DND-41 (cell line): ENCODE data around the gene EML6.

Source experiments
- ATAC-seq: fragments of 200-7000 bp; cut with Tn5 transposase; 3 replicates; pipeline ENCODE4 v1.9.1; 2021; ENCODE audit warnings: low read depth; ENCODE audit not compliant: insufficient read depth
- DNase-seq: peaks from one replicate; pipeline ENCODE4 v3.0.0-alpha.2; 2020
- H2AFZ ChIP-seq: 2 replicates; pipeline ENCODE4 v1.6.0; 2012; ENCODE audit warnings: low read depth, low read length
- H3K27ac ChIP-seq: 2 replicates; pipeline ENCODE4 v1.5.1; 2012; ENCODE audit warnings: low read length, inconsistent platforms
- H3K27me3 ChIP-seq: fragments of 200-600 bp; sonication (generic); 2 replicates; pipeline ENCODE4 v1.6.0; 2012; ENCODE audit warnings: low read length, mild to moderate bottlenecking, inconsistent platforms; ENCODE audit not compliant: insufficient read depth, poor library complexity
- H3K36me3 ChIP-seq: 2 replicates; pipeline ENCODE4 v1.5.1; 2012; ENCODE audit warnings: low read length, inconsistent platforms; ENCODE audit not compliant: insufficient read depth
- H3K4me1 ChIP-seq: 2 replicates; pipeline ENCODE4 v1.5.1; 2012; ENCODE audit warnings: mild to moderate bottlenecking, low read length; ENCODE audit not compliant: insufficient read depth
- H3K4me2 ChIP-seq: 2 replicates; pipeline ENCODE4 v1.6.0; 2012; ENCODE audit warnings: mild to moderate bottlenecking, moderate library complexity, low read length, inconsistent platforms; ENCODE audit not compliant: insufficient read depth
- H3K4me3 ChIP-seq, 2 experiments: fragments of 200-600 bp in 1 of 2; shearing (Covaris generic) in 1 of 2; 2 replicates each; pipeline ENCODE4 v1.5.1; 2012 to 2016; ENCODE audit warnings: inconsistent platforms in 2 of 2, low read length in 2 of 2, mild to moderate bottlenecking in 2 of 2, low read depth in 1 of 2, moderate library complexity in 1 of 2
- H3K79me2 ChIP-seq: 2 replicates; pipeline ENCODE4 v1.6.0; 2012; ENCODE audit warnings: low read length, inconsistent platforms; ENCODE audit not compliant: insufficient read depth
- H3K9ac ChIP-seq: 2 replicates; pipeline ENCODE4 v1.6.0; 2012; ENCODE audit warnings: low read depth, mild to moderate bottlenecking, inconsistent platforms, low read length, moderate library complexity
- H3K9me3 ChIP-seq: 2 replicates; pipeline ENCODE4 v1.5.1; 2012; ENCODE audit warnings: low read length, moderate library complexity, mild to moderate bottlenecking, inconsistent platforms; ENCODE audit not compliant: insufficient read depth, severe bottlenecking
- H4K20me1 ChIP-seq: 2 replicates; pipeline ENCODE4 v1.6.0; 2012; ENCODE audit warnings: low read length; ENCODE audit not compliant: insufficient read depth
- EZH2 ChIP-seq: IDR thresholded peaks from 3 replicates; pipeline ENCODE4 v1.6.1; 2012; ENCODE audit warnings: borderline replicate concordance, low read depth, mild to moderate bottlenecking, moderate library complexity, low read length, inconsistent platforms; ENCODE audit not compliant: severe bottlenecking
- TF ChIP-seq, protein P1 (sequence below): IDR thresholded peaks from 2 replicates; pipeline ENCODE4 v1.5.1; 2012; ENCODE audit warnings: borderline replicate concordance, low read length, moderate library complexity, mild to moderate bottlenecking; ENCODE audit not compliant: poor library complexity, severe bottlenecking; ENCODE audit errors: extremely low read depth

The EML6 gene

DNA sequence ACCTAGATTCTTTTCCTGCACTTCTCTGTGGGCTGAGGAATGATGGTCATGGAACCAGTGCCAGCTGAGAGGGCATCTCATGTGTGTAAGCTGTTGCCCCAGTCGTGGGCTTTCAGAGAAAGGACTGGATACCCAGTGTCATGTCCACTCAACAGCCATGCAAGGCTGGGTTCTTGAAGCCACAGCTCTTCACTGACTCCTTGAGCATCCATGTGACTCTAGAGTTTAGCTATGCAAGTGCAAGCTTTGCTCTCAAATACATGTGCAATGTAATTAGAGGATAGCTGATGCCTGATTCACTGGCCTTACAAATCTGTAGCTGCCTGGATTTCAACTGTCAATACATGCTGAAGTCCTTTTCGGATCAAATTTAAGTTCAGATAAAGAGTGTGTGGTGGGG is 46.8 kb upstream of the EML6 start:
- Histone ChIP-seq H3K9ac (no peak overlapping the region), H3K27me3 (no peaks in the 10 kb centered on the region), H2AFZ (no peak overlapping the region), H3K27ac (no peak overlapping the region), H3K4me1 (peaks cover 19% of the 10 kb centered on the region), H3K79me2 (no peaks in the 10 kb centered on the region), H3K4me2 (no peak overlapping the region), H3K36me3 (no peaks in the 10 kb centered on the region), H3K4me3 (no peak overlapping the region), H3K9me3 (no peaks in the 10 kb centered on the region), H4K20me1 (no peaks in the 10 kb centered on the region)
- DNase-seq (no peak), ATAC-seq (no peak)
- TF ChIP-seq, protein P1, sequence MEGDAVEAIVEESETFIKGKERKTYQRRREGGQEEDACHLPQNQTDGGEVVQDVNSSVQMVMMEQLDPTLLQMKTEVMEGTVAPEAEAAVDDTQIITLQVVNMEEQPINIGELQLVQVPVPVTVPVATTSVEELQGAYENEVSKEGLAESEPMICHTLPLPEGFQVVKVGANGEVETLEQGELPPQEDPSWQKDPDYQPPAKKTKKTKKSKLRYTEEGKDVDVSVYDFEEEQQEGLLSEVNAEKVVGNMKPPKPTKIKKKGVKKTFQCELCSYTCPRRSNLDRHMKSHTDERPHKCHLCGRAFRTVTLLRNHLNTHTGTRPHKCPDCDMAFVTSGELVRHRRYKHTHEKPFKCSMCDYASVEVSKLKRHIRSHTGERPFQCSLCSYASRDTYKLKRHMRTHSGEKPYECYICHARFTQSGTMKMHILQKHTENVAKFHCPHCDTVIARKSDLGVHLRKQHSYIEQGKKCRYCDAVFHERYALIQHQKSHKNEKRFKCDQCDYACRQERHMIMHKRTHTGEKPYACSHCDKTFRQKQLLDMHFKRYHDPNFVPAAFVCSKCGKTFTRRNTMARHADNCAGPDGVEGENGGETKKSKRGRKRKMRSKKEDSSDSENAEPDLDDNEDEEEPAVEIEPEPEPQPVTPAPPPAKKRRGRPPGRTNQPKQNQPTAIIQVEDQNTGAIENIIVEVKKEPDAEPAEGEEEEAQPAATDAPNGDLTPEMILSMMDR, result no peak
- no peak for TF ChIP-seq EZH2

DNA sequence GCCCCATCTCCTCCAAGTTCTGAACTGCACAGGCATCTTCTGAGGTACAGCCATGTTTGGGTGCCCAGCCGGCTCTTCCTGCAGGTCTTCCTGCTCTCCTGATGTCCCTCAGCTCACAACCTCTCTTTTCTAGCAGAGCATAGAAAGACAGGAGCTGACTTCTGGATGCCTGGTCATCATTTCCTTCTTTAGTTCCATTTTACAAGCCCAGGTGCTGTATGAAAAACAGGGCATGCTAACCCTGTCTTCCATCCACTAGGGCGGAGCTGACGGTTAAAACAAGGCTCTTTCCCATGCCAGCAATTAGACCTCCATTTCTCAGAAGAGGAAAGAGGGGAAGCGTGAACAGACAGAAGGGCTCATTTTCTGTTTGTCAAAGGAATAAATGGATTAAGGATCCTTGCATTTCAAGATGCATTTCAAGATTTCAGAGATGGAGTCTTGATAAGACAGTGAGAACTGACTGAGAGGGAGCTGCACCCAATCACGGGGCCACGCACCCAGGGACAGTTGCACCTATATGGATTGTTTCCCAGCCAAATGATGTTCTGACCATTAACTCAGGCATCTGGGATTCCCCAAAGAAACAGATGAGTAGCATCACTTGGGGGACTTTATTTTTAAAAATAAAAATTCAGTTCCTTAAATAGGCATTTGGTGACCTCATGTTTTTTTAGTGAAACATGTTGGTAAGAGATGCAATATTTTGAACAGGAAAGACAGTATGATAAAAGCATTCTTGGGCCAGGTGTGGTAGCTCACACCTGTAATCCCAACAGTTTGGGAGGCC is 45.8 kb upstream of the EML6 start:
- no peak for ATAC-seq
- TF ChIP-seq, protein P1, result no peak
- TF ChIP-seq EZH2, result no peak
- Histone ChIP-seq H3K27me3 (no peaks in the 10 kb centered on the region), H3K4me1 (peaks cover 19% of the 10 kb centered on the region), H3K4me3 (no peak overlapping the region), H3K36me3 (no peaks in the 10 kb centered on the region), H4K20me1 (no peaks in the 10 kb centered on the region), H3K9me3 (no peaks in the 10 kb centered on the region), H3K9ac (no peak overlapping the region), H3K27ac (no peak overlapping the region), H3K4me2 (no peak overlapping the region), H2AFZ (no peak overlapping the region), H3K79me2 (no peaks in the 10 kb centered on the region)
- no peak for DNase-seq

DNA sequence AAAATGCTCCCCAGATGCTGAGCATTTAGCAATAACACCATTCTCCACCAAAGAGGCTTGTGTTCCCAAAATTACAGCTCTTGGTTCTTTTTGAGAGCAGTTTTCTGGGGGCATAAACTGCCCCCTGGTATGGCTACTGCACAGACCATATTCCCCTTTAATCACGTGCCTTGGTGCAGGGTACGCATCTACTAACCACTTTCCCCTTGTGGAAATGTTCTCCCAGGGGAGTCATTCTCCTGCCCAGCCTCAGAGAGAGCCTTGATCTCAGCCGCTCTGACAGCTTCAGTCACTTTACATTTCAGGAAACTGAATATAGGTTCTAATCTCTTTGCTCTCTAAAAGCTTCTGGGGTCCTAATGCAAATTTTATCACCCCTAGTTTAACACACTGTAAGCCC is 44.7 kb upstream of the EML6 start:
- no peaks in the 10 kb centered on the region for H3K36me3 ChIP-seq
- H3K27me3 ChIP-seq, result no peaks in the 10 kb centered on the region
- H3K4me2 ChIP-seq, result no peak overlapping the region
- no peak overlapping the region for H3K4me3 ChIP-seq
- no peaks in the 10 kb centered on the region for H4K20me1 ChIP-seq
- DNase-seq (no peak), ATAC-seq (no peak)
- H2AFZ ChIP-seq, result no peak overlapping the region
- H3K9me3 ChIP-seq, result no peaks in the 10 kb centered on the region
- peaks cover 19% of the 10 kb centered on the region for H3K4me1 ChIP-seq
- TF ChIP-seq, protein P1, result no peak
- no peak for TF ChIP-seq EZH2
- no peak overlapping the region for H3K27ac ChIP-seq
- no peak overlapping the region for H3K9ac ChIP-seq
- H3K79me2 ChIP-seq, result no peaks in the 10 kb centered on the region
